ENCODE measurements around the gene C6orf47.
A peak's percentile ranks its signal among the peaks of the same experiment; 100 is the strongest.

The C6orf47 gene

GRCh38 chr6:31655349-31656237 is 5.0 kb downstream of the C6orf47 start, which contains the start of gene APOM:
APOM (plus strand) TSS chr6:31655894; CDS start chr6:31655967, 73 bp downstream.
- no peak within 1 kb of the TSS for H3K4me3 ChIP-seq (ENCODE audit: low read depth, low read length)
- no peak for TF ChIP-seq CTCF (IDR thresholded peaks at IDR 0.05; ENCODE audit: low read depth, low read length)

GRCh38 chr6:31654574-31655348 is 5.8 kb downstream of the C6orf47 start:
- no peak overlapping the region for H3K4me3 ChIP-seq (ENCODE audit: low read depth, low read length)
- no peak for TF ChIP-seq CTCF (IDR thresholded peaks at IDR 0.05; ENCODE audit: low read depth, low read length)

- TF ChIP-seq CTCF (IDR thresholded peaks at IDR 0.05; ENCODE audit: low read depth, low read length), result no peak
- H3K4me3 ChIP-seq (ENCODE audit: low read depth, low read length), result peak overlapping the region; percentile 80
These were observed 7.5 kb downstream of the C6orf47 start for GRCh38 chr6:31652925-31653724.

GRCh38 chr6:31651602-31652191 is 8.9 kb downstream of the C6orf47 start:
- TF ChIP-seq CTCF (IDR thresholded peaks at IDR 0.05; ENCODE audit: low read depth, low read length), result no peak

GRCh38 chr6:31645325-31645724 is 15.3 kb downstream of the C6orf47 start:
- no peak for TF ChIP-seq CTCF (IDR thresholded peaks at IDR 0.05; ENCODE audit: low read depth, low read length)
- no peak overlapping the region for H3K4me3 ChIP-seq (ENCODE audit: low read depth, low read length)

More at GRCh38 chr6:31651602-31652191, 8.9 kb downstream of the C6orf47 start:
- peak overlapping the region; percentile 80 for H3K4me3 ChIP-seq (ENCODE audit: low read depth, low read length)

- H3K4me3 ChIP-seq (ENCODE audit: low read depth, low read length), result no peak overlapping the region
These were observed 16.6 kb downstream of the C6orf47 start for GRCh38 chr6:31643818-31644454.

More at GRCh38 chr6:31643818-31644454, 16.6 kb downstream of the C6orf47 start:
- TF ChIP-seq CTCF (IDR thresholded peaks at IDR 0.05; ENCODE audit: low read depth, low read length), result no peak
